GM12892 (cell line): ENCODE results near the gene CYP19A1.

Experiments
- DNase-seq: peaks from one replicate; pipeline ENCODE4 v3.0.0; 2011; ENCODE audit not compliant: insufficient read length
- FAIRE-seq: peaks from 2 replicates; lab custom pipeline; 2011; peaks lifted over from hg19 to GRCh38; lab: Jason Lieb, UNC
- POLR2A ChIP-seq: IDR thresholded peaks from 2 replicates; pipeline ENCODE4 v1.6.1; 2011; ENCODE audit warnings: low read depth, low read length, control low read depth
- POLR2AphosphoS5 ChIP-seq: IDR thresholded peaks from 2 replicates; pipeline ENCODE4 v1.6.1; 2011; ENCODE audit warnings: low read depth, low read length, control low read depth
- TAF1 ChIP-seq: IDR thresholded peaks from 2 replicates; pipeline ENCODE4 v1.6.1; 2011; ENCODE audit warnings: low read depth, mild to moderate bottlenecking, control low read depth, low read length, borderline replicate concordance

The CYP19A1 gene

GRCh38 chr15:51237816-51238215 is 100.6 kb downstream of the CYP19A1 start:
- no peak for TF ChIP-seq POLR2A
- no peak for TF ChIP-seq POLR2AphosphoS5
- TF ChIP-seq TAF1 = no peak
- no peak for DNase-seq
- no peak for FAIRE-seq

GRCh38 chr15:51234176-51234927 is 104.0 kb downstream of the CYP19A1 start:
- no peak for DNase-seq
- TF ChIP-seq TAF1 = no peak
- no peak for TF ChIP-seq POLR2A
- TF ChIP-seq POLR2AphosphoS5 = no peak
- FAIRE-seq = peak; percentile 54

- no peak for DNase-seq
- no peak for TF ChIP-seq TAF1
- TF ChIP-seq POLR2AphosphoS5 = no peak
- no peak for TF ChIP-seq POLR2A
- peak; percentile 56 for FAIRE-seq
Measured at GRCh38 chr15:51232581-51232980, 105.8 kb downstream of the CYP19A1 start.

GRCh38 chr15:51229907-51230330 is 108.5 kb downstream of the CYP19A1 start:
- no peak for DNase-seq
- TF ChIP-seq TAF1 (no peak), POLR2AphosphoS5 (no peak), POLR2A (no peak)
- peak; percentile 75 for FAIRE-seq

- TF ChIP-seq TAF1 (no peak), POLR2AphosphoS5 (0 out of 2 replicates have a peak, but pooled peaks have one; percentile 46), POLR2A (peak; percentile 43)
- DNase-seq (peak; percentile 32), FAIRE-seq (peak; percentile 83)
Measured at GRCh38 chr15:51227940-51228732, 110.3 kb downstream of the CYP19A1 start.

GRCh38 chr15:51226576-51227210 is 111.7 kb downstream of the CYP19A1 start:
- TF ChIP-seq POLR2AphosphoS5 (no peak), TAF1 (no peak), POLR2A (no peak)
- DNase-seq (no peak), FAIRE-seq (no peak)

- TF ChIP-seq POLR2A (no peak), TAF1 (no peak), POLR2AphosphoS5 (no peak)
- FAIRE-seq (no peak), DNase-seq (no peak)
Measured at GRCh38 chr15:51224428-51224827, 114.0 kb downstream of the CYP19A1 start.

- TF ChIP-seq POLR2AphosphoS5 (no peak), TAF1 (no peak), POLR2A (no peak)
- DNase-seq = no peak
Measured at GRCh38 chr15:51223771-51224229, 114.6 kb downstream of the CYP19A1 start.

GRCh38 chr15:51218299-51218938 is 120.0 kb downstream of the CYP19A1 start:
- no peak for DNase-seq
- TF ChIP-seq POLR2AphosphoS5 (no peak), POLR2A (no peak)
- no peak for FAIRE-seq

More at GRCh38 chr15:51223771-51224229, 114.6 kb downstream of the CYP19A1 start:
- no peak for FAIRE-seq

GRCh38 chr15:51212909-51213308 is 125.5 kb downstream of the CYP19A1 start:
- no peak for TF ChIP-seq POLR2A
- TF ChIP-seq TAF1 = no peak
- no peak for TF ChIP-seq POLR2AphosphoS5
- FAIRE-seq (no peak), DNase-seq (no peak)

- no peak for FAIRE-seq
- no peak for DNase-seq
Measured at GRCh38 chr15:51212239-51212638, 126.2 kb downstream of the CYP19A1 start.

More at GRCh38 chr15:51212239-51212638, 126.2 kb downstream of the CYP19A1 start:
- TF ChIP-seq TAF1 (no peak), POLR2A (no peak), POLR2AphosphoS5 (no peak)
